ENCODE results near the gene DCAF6.
A peak's percentile ranks its signal among the peaks of the same experiment; 100 is the strongest.

DCAF6 gene

GRCh38 chr1:167909691-167910180 lies 26.7 kb upstream of the DCAF6 start:
- Histone ChIP-seq H3K27ac (ENCODE audit: low read depth in 2 of 2, low read length in 2 of 2) (no peak overlapping the region), H3K27me3 (ENCODE audit: control insufficient read depth in 2 of 2, insufficient read depth in 2 of 2, low read length in 2 of 2) (no peaks in the 10 kb centered on the region), H3K9me3 (ENCODE audit: control insufficient read depth in 2 of 2, low read length in 2 of 2) (peaks cover 0 to 2% of the 10 kb centered on the region in 2 donors), H3K36me3 (ENCODE audit: control insufficient read depth in 2 of 2, insufficient read depth in 2 of 2, low read length in 2 of 2) (peaks cover 0 to 4% of the 10 kb centered on the region in 2 donors), H3K4me1 (ENCODE audit: control insufficient read depth in 2 of 2, insufficient read depth in 2 of 2, low read length in 2 of 2) (no peaks in the 10 kb centered on the region), H3K4me3 (ENCODE audit: low read length in 2 of 2) (no peak overlapping the region), H3K9ac (ENCODE audit: low read depth in 1 of 2, low read length in 2 of 2) (no peak overlapping the region)

DNA sequence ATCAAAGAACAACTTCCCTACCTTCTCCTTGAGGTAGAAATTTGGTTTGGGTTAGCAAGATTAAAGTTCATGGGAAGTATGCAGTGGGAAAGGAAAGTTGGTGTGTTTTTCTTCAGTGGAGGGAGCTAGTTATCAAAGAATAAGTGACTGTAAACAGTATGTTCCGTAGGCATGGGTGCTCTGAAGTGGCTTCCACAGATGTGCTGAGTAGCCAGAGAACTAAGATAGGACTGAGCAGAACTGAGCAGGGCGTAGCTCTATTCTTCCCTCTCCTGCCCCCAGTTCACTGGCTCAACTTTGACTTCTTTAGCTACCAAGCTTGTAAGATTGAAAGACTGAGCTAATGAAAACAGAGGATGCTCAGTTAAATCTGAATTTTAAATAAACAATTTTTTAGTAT lies 26.0 kb upstream of the DCAF6 start:
- H3K4me1 ChIP-seq (ENCODE audit: control insufficient read depth in 2 of 2, insufficient read depth in 2 of 2, low read length in 2 of 2) = no peaks in the 10 kb centered on the region
- H3K9ac ChIP-seq (ENCODE audit: low read depth in 1 of 2, low read length in 2 of 2) = no peak overlapping the region
- no peak overlapping the region for H3K27ac ChIP-seq (ENCODE audit: low read depth in 2 of 2, low read length in 2 of 2)
- H3K36me3 ChIP-seq (ENCODE audit: control insufficient read depth in 2 of 2, insufficient read depth in 2 of 2, low read length in 2 of 2) = peaks cover under 1 to 4% of the 10 kb centered on the region in 2 donors
- peaks cover 0 to 2% of the 10 kb centered on the region in 2 donors for H3K9me3 ChIP-seq (ENCODE audit: control insufficient read depth in 2 of 2, low read length in 2 of 2)
- H3K27me3 ChIP-seq (ENCODE audit: control insufficient read depth in 2 of 2, insufficient read depth in 2 of 2, low read length in 2 of 2) = no peaks in the 10 kb centered on the region
- no peak overlapping the region for H3K4me3 ChIP-seq (ENCODE audit: low read length in 2 of 2)

DNA sequence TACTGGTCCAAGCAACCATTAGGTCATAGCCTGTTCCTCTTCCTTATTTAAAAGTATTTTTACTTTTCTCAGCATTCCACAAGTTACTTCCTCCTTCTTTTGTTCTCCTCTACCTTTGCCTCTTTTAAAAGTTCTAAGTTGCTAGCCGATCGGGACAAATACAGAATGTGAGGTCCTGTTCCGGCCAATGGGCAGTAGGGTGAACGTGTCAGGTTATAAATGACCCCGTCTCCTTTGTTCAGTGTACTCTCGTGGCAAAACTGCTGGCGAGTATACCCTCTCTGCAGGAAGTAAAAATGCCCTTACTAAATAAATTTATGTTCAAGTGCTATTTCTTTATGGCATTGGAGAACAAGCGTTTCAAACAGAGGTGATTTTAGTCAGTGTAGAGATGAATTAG lies 25.1 kb upstream of the DCAF6 start:
- H3K4me3 ChIP-seq (ENCODE audit: low read length in 2 of 2) = peak overlapping the region in 1 of 2 donors; percentile 48
- H3K27ac ChIP-seq (ENCODE audit: low read depth in 2 of 2, low read length in 2 of 2) = no peak overlapping the region

DNA sequence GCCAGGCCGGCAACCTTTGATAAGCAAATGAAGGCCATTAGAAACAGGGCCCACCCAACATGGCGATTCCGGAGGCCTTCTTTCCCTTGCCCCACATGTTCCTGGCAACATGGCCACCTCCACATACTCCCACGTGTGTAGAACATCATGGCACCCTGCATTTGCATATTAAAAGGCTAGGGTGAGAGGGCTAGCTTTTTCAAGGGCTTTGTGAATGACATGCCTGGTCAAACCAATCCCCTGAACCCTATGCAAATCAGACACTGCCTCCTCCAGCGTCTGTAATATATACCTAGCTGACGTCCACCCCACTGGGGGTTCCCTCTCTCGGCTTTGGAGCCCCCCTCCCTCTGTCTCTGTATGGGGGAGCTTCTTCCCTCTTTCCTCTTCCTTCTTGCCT lies 24.2 kb upstream of the DCAF6 start:
- H3K27me3 ChIP-seq (ENCODE audit: control insufficient read depth in 2 of 2, insufficient read depth in 2 of 2, low read length in 2 of 2) = no peaks in the 10 kb centered on the region
- no peak overlapping the region for H3K27ac ChIP-seq (ENCODE audit: low read depth in 2 of 2, low read length in 2 of 2)
- H3K36me3 ChIP-seq (ENCODE audit: control insufficient read depth in 2 of 2, insufficient read depth in 2 of 2, low read length in 2 of 2) = peaks cover 4 to 7% of the 10 kb centered on the region in 2 donors
- H3K4me3 ChIP-seq (ENCODE audit: low read length in 2 of 2) = no peak overlapping the region
- peaks cover 4 to 6% of the 10 kb centered on the region in 2 donors for H3K4me1 ChIP-seq (ENCODE audit: control insufficient read depth in 2 of 2, insufficient read depth in 2 of 2, low read length in 2 of 2)
- H3K9ac ChIP-seq (ENCODE audit: low read depth in 1 of 2, low read length in 2 of 2) = no peak overlapping the region
- H3K9me3 ChIP-seq (ENCODE audit: control insufficient read depth in 2 of 2, low read length in 2 of 2) = peaks cover 0 to 2% of the 10 kb centered on the region in 2 donors

More for the DNA sequence above, 25.1 kb upstream of the DCAF6 start:
- H3K9ac ChIP-seq (ENCODE audit: low read depth in 1 of 2, low read length in 2 of 2) = no peak overlapping the region
- no peaks in the 10 kb centered on the region for H3K27me3 ChIP-seq (ENCODE audit: control insufficient read depth in 2 of 2, insufficient read depth in 2 of 2, low read length in 2 of 2)
- H3K4me1 ChIP-seq (ENCODE audit: control insufficient read depth in 2 of 2, insufficient read depth in 2 of 2, low read length in 2 of 2) = no peaks in the 10 kb centered on the region
- H3K9me3 ChIP-seq (ENCODE audit: control insufficient read depth in 2 of 2, low read length in 2 of 2) = peaks cover 0 to 2% of the 10 kb centered on the region in 2 donors
- peaks cover 4 to 7% of the 10 kb centered on the region in 2 donors for H3K36me3 ChIP-seq (ENCODE audit: control insufficient read depth in 2 of 2, insufficient read depth in 2 of 2, low read length in 2 of 2)

GRCh38 chr1:167913895-167914496 lies 22.5 kb upstream of the DCAF6 start, which contains the start of gene ADCY10:
TSS of gene ADCY10 (minus strand) at chr1:167914134. CDS start at chr1:167905140, 8,994 bp downstream.
- H3K27ac ChIP-seq (ENCODE audit: low read depth in 2 of 2, low read length in 2 of 2) = no peak within 1 kb of the TSS
- H3K9ac ChIP-seq (ENCODE audit: low read depth in 1 of 2, low read length in 2 of 2) = no peak within 1 kb of the TSS
- H3K9me3 ChIP-seq (ENCODE audit: control insufficient read depth in 2 of 2, low read length in 2 of 2) = peaks cover 0 to 2% of the 10 kb centered on the region in 2 donors
- H3K27me3 ChIP-seq (ENCODE audit: control insufficient read depth in 2 of 2, insufficient read depth in 2 of 2, low read length in 2 of 2) = no peaks in the 10 kb centered on the region
- peaks cover 4 to 9% of the 10 kb centered on the region in 2 donors for H3K4me1 ChIP-seq (ENCODE audit: control insufficient read depth in 2 of 2, insufficient read depth in 2 of 2, low read length in 2 of 2)
- no peak within 1 kb of the TSS for H3K4me3 ChIP-seq (ENCODE audit: low read length in 2 of 2)
- H3K36me3 ChIP-seq (ENCODE audit: control insufficient read depth in 2 of 2, insufficient read depth in 2 of 2, low read length in 2 of 2) = peaks cover 7 to 10% of the 10 kb centered on the region in 2 donors

DNA sequence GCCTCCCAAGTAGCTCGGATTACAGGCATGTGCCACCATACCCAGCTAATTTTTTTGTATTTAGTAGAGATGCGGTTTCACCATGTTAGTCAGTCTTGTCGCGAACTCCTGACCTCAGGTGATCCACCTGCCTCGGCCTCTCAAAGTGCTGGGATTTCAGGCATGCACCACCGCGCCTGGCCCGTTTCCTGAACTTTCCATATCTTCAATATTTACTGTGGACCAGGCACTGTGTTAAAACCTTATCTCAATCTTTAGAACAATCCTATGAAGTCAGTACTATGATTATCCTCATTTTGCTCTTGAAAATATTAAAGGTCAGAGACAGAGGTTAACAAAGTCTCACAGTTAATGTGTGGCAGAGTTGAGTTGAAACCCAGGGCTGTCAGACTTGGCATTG lies 20.9 kb upstream of the DCAF6 start:
- Histone ChIP-seq H3K27ac (ENCODE audit: low read depth in 2 of 2, low read length in 2 of 2) (no peak overlapping the region), H3K9me3 (ENCODE audit: control insufficient read depth in 2 of 2, low read length in 2 of 2) (no peaks in the 10 kb centered on the region), H3K4me3 (ENCODE audit: low read length in 2 of 2) (no peak overlapping the region), H3K9ac (ENCODE audit: low read depth in 1 of 2, low read length in 2 of 2) (no peak overlapping the region), H3K4me1 (ENCODE audit: control insufficient read depth in 2 of 2, insufficient read depth in 2 of 2, low read length in 2 of 2) (peaks cover 4 to 9% of the 10 kb centered on the region in 2 donors), H3K27me3 (ENCODE audit: control insufficient read depth in 2 of 2, insufficient read depth in 2 of 2, low read length in 2 of 2) (no peaks in the 10 kb centered on the region), H3K36me3 (ENCODE audit: control insufficient read depth in 2 of 2, insufficient read depth in 2 of 2, low read length in 2 of 2) (peaks cover 7 to 12% of the 10 kb centered on the region in 2 donors)

DNA sequence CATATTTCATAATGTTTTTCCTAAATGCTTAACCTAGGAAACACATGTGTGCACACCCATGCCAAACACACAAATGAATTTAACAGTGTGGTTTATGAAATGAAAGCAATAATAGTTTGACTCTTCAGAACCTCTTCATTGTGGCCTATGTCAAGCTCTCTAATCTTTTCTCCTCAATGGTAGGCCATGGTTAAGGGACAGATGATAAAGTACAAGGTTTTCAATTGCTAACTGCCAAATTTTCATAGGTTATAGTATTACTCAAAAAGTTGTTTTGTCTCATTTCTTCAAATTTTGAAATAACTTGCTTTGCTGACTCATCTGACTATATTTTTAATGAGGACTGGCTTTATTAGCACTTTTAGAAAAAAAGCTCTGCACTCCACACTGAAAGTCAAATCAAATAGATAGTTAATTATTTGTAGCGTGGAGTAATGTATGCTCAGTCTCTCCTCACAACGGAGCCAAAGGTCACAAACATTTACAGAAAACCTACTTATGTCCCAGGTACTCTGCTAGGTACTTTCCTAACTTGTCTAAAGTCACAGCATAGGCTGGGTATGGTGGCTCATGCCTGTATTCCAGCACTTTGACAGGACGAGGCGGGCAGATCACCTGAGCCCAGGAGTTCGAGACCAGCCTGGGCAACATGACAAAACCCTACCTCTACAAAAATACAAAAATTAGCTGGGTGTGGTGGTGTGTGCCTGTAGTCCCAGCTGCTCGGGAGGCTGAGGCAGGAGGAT lies 19.5 kb upstream of the DCAF6 start:
- Histone ChIP-seq H3K9me3 (ENCODE audit: control insufficient read depth in 2 of 2, low read length in 2 of 2) (no peaks in the 10 kb centered on the region), H3K9ac (ENCODE audit: low read depth in 1 of 2, low read length in 2 of 2) (no peak overlapping the region), H3K4me1 (ENCODE audit: control insufficient read depth in 2 of 2, insufficient read depth in 2 of 2, low read length in 2 of 2) (peaks cover 4 to 9% of the 10 kb centered on the region in 2 donors), H3K27ac (ENCODE audit: low read depth in 2 of 2, low read length in 2 of 2) (no peak overlapping the region), H3K36me3 (ENCODE audit: control insufficient read depth in 2 of 2, insufficient read depth in 2 of 2, low read length in 2 of 2) (peaks cover 7 to 12% of the 10 kb centered on the region in 2 donors), H3K27me3 (ENCODE audit: control insufficient read depth in 2 of 2, insufficient read depth in 2 of 2, low read length in 2 of 2) (no peaks in the 10 kb centered on the region), H3K4me3 (ENCODE audit: low read length in 2 of 2) (no peak overlapping the region)

GRCh38 chr1:167922023-167922422 lies 14.5 kb upstream of the DCAF6 start:
- Histone ChIP-seq H3K27me3 (ENCODE audit: control insufficient read depth in 2 of 2, insufficient read depth in 2 of 2, low read length in 2 of 2) (no peaks in the 10 kb centered on the region), H3K36me3 (ENCODE audit: control insufficient read depth in 2 of 2, insufficient read depth in 2 of 2, low read length in 2 of 2) (peaks cover 0 to 8% of the 10 kb centered on the region in 2 donors), H3K27ac (ENCODE audit: low read depth in 2 of 2, low read length in 2 of 2) (no peak overlapping the region), H3K4me1 (ENCODE audit: control insufficient read depth in 2 of 2, insufficient read depth in 2 of 2, low read length in 2 of 2) (peaks cover 4 to 8% of the 10 kb centered on the region in 2 donors), H3K4me3 (ENCODE audit: low read length in 2 of 2) (no peak overlapping the region), H3K9ac (ENCODE audit: low read depth in 1 of 2, low read length in 2 of 2) (no peak overlapping the region), H3K9me3 (ENCODE audit: control insufficient read depth in 2 of 2, low read length in 2 of 2) (no peaks in the 10 kb centered on the region)

GRCh38 chr1:167922611-167923074 lies 13.8 kb upstream of the DCAF6 start:
- Histone ChIP-seq H3K9ac (ENCODE audit: low read depth in 1 of 2, low read length in 2 of 2) (no peak overlapping the region), H3K27me3 (ENCODE audit: control insufficient read depth in 2 of 2, insufficient read depth in 2 of 2, low read length in 2 of 2) (no peaks in the 10 kb centered on the region), H3K27ac (ENCODE audit: low read depth in 2 of 2, low read length in 2 of 2) (no peak overlapping the region), H3K4me1 (ENCODE audit: control insufficient read depth in 2 of 2, insufficient read depth in 2 of 2, low read length in 2 of 2) (peaks cover 3 to 4% of the 10 kb centered on the region in 2 donors), H3K9me3 (ENCODE audit: control insufficient read depth in 2 of 2, low read length in 2 of 2) (no peaks in the 10 kb centered on the region), H3K4me3 (ENCODE audit: low read length in 2 of 2) (no peak overlapping the region), H3K36me3 (ENCODE audit: control insufficient read depth in 2 of 2, insufficient read depth in 2 of 2, low read length in 2 of 2) (peaks cover 0 to 8% of the 10 kb centered on the region in 2 donors)

All from mucosa of rectum (tissue), 2 donors.